ENCODE measurements around the gene POLD2.
A peak's percentile ranks its signal among the peaks of the same experiment; 100 is the strongest.
"Not testable (repeated sequence)": the region's sequence is repeated elsewhere in the genome, so short reads cannot be mapped to it uniquely, and the experiment has no call there.

Gene POLD2

DNA sequence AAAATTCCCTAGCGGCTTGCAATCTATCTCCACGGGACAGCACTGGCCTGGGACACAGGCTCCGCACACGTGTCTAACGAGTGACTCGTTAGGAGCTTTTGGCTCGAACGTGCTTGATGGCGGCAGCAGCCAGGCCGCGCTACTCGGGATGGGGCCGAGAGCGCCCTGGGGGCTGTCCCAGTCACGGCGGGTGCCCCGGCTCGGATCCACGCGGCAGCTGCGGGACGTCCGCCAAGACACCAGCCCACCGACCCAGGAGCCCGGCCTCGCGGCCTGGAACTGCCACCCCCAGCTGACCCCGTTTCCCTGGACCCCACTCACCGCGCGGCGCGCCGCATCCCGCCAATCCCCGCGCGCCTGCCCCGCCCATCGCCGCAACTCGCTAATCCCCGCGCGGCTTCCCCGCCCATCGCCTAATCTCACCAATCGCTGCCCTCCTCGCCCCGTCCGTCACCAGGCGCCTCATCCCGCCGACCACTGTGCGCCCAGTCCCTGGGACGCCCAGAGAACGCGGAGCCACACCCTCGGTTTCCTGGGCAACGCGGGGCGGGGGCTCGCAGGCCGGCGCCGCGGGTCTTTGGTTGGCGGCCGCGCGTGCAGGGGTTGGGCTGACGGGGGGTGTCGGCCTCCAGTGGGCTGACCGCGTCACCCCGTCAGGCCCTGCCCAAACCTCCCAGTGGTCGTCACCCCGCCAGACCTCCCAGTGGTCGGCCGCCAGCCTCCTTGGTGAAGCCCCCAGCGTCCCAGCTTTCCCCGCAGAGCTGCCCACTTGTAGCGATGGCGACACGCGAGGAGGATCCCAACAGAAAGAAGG lies at the start of gene POLD2:
POLD2 (minus strand) TSS at position 359 of the 814 bp plus-strand sequence. CDS start 1,495 bp downstream, outside the sequence.
- DNase-seq, result peak; percentile 96

DNA sequence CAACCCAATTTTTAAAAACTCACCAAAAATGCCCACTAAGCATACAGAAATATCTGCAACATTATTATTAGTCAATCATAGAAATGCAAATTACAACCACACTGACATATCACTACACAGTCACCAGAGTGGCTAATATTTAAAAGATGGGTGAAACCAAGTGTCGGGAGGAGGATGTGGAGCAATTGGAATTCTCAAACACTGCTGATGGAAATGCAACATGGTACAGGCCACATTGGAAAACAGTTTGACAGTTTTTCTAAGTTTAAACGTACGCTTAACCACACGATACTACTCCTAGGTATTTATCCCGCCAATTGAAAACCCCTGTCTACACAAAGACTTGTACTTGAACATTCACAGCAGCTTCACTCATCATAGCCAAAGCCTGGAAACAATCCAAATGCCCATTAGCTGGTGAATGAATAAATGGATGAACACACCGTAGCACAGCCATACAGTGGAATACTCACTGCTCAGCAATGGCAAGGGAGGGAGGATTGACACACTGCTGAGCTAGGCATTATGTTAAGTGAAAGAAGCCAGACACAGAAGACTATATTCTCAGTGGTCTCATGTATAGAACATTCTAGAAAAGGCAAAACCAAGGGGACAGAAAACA lies 49.6 kb upstream of the POLD2 start:
- peak; percentile 81 for DNase-seq

DNA sequence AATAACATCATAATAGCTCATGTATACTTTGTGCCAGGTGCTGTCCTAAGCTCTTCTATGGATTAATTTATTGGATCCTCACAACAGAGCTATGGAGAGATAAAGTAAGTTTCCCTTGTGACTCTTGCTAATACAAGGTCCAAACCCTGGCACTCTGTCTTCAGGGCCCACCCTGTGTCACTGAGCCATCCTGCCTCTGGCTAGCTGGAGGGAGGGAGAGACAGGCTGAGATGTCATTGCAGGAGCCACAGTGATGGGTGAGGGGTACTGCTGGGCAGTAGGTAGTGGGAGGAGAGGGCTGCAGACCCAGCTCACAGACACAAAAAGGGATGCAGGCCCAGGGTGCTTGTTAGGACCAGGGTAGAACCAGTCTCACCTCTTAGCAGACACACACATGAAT lies 49.0 kb upstream of the POLD2 start:
- no peak for DNase-seq

DNA sequence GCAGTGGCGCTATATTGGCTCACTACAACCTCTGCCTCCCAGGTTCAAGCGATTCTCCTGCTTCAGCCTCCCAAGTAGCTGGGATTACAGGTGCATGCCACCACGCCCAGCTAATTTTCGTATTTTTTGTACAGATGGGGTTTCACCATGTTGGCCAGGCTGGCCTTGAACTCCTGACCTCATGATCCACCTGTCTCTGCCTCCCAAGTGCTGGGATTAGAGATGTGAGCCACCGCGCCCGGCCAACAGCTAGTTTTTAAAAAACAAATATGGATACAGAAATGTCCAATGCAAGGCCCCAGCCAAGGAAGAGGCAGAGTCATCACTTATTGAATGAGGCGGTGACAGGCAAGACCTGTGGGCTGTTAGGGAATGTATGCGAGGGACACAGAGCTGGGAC lies 48.6 kb upstream of the POLD2 start:
- not testable (repeated sequence) for DNase-seq

DNA sequence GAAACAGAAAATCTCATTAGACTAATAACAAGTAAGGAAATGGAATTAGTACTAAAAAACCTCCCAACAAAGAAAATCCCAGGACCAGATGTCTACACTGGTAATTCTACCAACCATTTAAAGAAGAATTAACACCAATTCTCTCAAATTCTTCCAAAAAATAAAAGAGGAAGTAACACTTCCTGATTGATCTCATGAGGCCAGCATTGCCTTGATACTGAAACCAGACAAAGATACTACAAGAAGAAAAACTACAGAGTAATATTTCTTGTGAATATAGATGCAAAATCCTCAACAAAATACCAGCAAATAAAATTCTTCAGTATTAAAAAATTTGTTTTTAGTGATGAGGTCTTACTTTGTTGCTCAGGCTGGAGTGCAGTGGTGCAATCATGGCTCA lies 44.6 kb upstream of the POLD2 start:
- DNase-seq, result no peak

DNA sequence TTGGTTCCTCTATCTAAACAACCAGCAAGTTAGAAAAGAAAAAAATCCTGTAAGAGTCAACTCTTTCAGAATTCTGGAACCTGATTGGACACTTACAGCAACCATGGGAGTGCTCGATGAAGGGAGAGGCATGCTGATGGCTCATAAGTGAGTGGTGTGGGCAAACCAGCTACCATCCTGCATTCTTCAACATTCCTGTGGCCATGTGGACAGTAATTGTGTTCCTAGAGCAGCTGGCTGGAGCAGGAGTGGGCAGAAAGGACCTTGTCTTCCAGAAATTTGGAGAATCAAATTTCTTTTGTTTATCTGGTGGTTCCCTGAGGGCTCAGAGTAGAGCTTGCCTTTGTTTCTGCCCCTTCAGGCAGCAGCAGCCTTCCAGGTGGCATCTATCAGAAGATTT lies 40.2 kb upstream of the POLD2 start:
- no peak for DNase-seq

DNA sequence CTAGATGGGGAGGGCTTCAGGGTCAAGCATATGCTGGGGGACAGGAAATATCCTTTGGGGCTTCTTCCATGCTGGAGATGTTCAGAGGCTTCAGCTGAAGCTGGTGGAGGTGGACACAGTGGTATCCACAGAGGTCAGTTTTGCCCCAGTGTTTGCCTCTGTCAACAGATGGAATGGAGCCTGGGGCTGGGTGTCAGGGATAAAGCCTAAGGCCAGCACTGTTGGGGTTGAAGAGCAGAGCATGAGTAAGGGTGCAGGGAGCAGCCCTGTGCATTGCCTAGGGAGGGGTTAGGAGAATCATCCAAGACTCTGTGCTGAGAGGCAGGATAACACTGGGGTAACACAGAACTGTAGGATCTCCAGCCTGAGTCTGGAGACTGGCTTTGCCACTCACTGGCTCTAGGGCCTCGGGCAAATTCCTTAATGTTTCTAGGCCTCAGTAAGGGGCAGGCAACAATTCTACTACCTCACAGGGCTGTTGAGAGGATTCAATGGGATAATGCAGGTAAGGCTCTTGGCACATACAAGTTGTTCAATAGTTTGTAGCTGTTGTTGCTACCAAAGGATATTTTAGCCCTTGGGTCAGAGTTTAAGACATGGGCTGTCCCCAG lies 39.5 kb upstream of the POLD2 start:
- no peak for DNase-seq

DNA sequence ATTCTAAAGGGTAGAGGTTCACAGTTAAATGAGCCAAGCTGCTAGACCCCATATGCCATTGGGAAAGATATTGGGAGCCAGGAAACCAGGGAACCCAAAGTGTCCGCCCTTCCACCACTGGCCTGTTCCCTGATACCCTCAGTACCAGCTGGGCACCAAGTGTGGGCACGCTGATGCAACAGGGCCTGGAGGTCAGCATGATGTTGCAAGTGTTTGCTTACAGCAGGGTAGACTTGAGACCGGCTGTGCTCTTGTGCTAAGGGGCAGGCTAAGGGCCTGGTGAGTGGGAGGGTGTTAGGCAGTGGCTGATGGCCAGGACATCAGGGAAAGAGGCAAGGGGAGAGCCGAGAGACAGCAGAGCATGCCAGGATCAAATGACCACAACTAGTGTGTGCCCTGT lies 38.8 kb upstream of the POLD2 start:
- no peak for DNase-seq

DNA sequence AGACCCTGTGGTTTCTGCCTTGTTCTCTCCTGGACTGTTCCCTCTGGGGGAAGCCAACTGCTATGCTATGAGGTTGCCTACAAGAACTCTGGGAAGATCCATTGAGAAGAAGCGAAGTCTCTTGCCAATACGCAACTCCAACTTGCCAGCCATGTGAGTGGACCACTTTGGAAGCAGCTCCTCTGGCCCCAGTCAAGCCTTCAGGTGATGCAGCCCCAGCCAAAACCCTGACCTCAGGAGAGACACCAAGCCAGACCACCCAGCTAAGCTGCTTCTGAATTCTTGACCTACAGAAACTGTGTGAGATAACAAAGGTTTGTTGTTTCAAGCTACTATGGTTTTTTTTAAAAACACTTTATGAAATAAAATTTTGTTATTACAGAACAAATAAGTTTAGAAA lies 38.0 kb upstream of the POLD2 start:
- no peak for DNase-seq

DNA sequence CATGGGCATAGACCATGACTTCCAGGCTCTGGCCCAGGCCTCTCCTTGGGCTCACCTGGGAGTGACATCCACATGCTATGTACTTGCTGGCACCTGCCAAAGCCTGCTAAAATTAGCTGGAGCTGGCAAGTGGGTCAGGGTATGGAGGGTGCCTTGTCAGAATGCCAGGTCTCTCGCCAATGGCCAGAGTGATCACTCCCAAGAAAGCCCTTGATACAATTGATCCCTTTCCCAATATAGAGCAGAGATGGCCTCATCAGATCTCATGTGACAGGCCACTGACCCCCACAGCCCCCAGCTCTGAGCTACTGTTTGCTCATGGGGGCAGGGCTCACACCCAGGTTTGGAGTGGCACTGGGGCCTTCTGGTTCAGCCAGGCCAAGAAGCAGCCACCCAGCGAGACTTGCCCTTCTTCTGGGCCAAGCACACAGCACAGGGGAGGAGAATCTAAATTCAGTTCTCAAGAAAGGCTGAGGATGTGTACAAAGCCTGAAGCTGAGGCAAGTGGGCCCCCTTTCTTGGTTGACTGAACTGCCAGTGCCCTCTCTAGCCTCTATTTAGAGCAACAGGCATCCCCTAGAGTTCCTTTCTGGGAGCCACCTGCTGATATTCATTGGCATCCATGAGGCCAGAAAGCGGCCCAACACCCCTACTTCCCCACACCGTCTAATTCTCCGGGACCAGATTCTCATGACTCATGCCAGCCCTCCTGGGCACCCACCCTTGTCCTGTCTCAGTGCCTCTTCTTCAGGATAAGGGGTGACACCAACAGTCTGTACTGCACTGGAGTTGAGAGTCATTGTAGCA lies 36.7 kb upstream of the POLD2 start:
- DNase-seq, result no peak

DNA sequence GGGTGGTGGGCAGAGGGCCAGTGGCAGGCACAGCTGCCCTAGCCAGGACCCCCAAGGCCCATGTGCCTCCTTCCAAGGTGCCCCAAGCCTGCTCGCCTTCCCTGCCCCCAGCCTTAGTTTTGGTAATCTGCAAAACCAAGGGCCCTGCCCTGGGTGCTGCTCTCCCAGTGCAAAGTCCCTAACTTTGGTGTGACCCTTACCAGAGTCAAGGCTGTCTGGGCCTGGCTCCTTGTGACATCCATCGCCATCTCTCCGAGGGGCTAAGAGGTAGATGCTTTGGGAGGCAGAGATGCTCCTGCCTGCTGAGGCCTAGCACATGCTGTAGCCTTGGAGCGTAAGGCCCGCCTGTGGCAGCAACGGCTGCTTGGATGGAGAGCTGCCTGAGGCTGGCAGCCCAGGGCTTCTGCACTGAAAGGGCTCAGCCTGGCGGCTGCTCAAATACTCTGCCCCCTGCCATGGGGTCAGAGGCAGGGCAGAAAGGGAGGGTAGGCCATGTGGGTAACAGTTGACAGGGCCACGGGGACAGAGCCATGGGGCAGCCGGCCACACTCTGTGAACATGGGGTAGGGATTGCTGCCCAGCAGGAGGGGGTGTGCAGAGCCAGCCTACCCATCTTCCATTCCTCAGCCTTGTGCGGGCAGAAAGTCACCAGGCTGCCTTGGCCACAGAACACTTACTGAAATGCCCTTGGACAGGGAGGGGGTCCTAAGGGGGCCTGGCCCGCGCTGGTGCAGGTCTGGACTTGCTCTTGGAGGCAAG lies 35.7 kb upstream of the POLD2 start:
- no peak for DNase-seq

DNA sequence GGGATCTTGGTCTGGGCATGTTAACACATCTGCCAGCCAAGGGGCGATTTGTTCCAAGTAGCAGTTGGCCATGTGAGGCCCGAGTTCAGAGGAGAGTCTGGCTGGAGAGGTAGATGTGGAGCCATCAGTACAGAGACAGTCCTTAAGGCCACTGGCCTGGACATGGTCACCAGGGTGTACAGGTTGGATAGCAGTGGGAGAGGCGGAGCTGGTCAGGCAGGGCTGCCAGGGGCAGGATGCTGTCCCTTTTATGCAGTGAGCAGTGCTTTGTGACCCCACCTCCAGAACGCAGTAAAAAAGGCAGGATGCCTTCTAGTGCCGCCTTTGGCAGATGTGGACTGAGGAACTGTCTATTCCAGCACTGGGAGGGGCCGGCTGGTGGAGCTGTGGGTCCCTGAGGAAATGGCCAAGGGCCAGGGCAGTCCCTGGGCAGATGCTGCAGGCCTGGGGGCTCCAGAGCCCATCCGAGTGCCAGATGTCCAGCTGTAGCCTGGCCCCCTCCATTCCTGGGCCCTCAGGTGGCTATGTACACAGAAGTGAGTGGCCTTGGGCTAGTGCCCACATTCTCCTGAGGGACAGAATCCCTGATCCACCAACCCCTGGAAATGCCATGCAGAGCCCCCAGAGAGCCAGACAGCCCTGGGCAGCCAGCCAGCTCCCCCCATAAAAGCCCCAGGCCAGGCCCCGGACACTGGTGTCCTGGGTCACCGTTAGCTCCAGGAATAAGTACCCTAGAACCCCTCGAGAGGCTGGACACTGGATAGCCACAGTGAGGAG lies 34.9 kb upstream of the POLD2 start:
- DNase-seq, result no peak

DNA sequence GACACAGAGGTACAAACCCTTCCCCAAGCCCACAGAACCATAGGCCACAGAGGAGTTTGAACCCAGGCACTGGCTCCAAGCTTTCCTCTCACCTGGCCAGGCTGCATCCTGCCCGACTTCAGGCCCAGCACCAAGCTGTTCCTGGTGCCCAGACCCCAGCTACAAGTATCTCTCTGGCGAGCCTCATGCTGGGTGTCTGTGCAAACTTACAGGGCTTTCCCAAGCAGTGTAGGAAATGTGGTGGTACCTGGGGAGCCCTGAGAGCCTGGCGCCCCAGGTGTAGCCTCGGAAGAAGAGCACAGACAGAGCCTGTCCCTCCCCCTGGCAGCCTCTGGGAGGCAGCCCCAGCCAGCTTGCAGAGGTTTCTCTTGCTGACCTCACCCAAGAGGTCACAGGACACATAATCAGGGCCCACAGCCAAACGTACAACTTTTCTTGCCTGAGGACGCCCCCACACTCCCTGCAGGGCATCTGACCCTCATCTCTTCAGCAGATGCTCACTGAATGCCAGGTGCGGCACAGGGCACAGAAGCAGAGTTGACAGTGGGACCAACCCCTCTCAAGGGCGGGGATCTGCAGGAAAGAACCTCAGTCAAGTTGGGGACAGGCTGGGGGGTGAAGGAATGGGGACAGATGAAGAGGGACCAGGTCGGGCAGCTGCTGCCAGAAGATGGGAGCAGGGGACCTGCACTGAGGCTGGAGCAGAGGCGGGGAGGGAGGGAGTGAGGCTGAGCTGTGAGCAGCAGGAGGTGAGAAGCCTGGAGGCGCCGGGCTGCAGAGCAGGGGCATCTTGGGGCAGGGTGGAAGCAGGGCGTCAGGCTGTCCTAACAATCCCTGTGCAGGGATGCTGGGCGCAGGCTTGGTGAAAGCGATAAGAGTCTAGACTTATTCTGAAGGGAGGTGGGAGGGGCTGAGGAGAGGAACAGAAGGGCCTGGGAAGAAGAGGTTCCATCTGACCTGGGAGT lies 34.0 kb upstream of the POLD2 start:
- no peak for DNase-seq

DNA sequence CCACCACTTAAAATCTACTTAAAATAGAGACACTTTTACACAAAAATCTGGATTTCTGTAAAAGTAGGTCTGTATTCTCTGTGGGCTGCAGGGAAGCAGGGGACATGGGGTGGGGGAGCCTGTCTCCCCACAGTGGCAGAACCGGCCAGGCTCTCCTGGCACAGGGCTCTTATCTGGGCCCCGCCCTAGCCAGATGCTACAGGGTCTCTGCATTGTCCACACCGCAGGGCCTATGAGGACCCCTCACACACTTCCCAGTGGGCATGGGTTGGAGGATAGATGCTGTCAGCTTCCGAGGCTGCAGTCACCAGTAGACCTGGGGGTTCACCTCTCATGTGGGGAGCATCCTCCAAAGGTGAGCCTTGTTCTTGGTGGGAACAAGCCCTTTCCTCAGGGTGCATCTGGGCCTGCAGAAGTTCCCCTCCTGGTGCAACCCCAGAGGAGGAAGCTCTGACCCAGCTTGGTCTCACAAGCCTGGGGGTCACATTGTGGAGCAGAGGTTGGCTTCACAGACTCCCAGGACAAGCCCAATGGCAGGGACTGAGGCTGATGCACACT lies 33.2 kb upstream of the POLD2 start:
- no peak for DNase-seq

DNA sequence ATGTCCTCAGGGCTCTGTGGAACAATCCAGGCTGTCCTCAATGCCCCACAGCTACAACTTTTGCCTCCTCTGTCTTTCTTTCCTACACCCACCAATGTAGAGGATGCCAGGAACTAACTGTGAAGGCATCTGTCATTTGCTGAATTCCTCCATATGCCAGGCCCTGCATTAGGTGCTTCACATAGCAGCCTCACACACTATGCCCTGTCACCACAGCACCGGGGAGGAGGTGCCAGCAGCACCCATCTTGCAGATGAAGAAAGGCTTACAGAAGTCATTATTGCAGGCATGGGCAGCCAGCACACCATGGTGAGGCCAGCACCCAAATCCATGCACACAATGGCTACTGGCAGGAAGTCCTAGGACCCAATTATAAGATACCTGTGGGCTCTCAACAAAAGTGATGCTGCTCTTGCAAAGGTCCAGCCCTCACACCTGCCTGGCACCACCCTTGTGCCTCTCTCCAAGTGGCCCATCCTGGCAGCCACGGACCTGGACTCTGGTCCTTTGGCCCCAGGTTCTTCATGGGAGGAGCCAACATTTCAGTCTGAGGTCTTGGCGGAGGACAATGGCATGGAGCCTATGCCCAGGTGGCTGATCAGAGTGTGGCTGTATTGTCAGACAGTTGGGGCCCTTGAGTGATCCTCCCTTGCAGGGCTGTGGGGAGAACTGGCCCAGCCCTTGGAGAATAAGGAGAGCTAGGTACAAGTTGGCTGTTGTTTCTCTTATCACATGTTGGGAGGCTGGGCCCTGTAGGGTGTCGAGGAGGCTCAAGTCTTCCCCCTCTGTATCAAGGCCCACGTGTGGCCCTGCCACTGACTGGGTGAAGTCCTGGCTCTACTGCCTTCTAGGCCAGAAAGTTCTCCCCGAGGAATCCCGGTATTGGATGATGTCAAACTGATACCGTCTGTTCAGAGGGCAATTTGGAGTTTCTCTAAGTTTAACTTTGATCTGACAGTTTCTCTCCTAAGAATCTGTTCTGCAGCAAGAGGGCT lies 32.1 kb upstream of the POLD2 start:
- DNase-seq, result no peak

DNA sequence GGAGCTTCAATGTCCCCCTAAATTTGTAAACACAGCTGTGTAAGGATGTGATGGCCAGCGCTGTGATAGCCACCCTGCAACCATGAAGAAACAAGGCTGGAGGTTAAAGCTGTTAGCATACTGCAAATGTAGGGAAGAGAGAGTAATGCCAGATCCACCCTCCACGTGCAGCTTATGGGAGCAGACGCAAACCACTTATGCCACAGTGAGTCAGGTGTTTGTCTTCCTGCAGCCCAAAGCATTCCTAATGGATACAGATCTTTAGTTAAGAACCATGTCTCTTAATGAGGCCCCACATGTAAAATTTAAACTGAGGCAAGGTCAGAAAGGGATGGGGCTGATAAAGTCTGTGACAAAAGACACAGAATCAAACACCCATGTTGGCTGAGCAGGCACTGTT lies 31.4 kb upstream of the POLD2 start:
- DNase-seq, result no peak

DNA sequence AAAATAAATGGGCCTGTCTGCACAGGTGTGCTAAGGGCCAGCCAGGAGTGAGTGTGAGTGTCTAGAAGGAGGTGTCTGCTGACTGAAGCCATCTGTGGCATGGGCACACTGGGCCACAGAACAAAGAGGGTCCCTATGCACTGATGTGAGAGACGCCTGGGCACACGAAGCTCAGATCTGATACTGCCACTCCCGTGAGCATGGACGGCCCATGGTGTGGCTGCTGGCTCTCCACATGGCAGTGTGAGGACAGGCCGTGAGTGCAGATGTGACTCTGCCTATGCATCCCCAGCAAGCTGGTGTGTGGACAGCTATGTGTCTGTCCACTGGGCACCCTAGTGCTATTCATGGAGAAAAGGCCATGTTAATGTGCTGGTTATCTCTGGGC lies 30.6 kb upstream of the POLD2 start:
- no peak for DNase-seq

DNA sequence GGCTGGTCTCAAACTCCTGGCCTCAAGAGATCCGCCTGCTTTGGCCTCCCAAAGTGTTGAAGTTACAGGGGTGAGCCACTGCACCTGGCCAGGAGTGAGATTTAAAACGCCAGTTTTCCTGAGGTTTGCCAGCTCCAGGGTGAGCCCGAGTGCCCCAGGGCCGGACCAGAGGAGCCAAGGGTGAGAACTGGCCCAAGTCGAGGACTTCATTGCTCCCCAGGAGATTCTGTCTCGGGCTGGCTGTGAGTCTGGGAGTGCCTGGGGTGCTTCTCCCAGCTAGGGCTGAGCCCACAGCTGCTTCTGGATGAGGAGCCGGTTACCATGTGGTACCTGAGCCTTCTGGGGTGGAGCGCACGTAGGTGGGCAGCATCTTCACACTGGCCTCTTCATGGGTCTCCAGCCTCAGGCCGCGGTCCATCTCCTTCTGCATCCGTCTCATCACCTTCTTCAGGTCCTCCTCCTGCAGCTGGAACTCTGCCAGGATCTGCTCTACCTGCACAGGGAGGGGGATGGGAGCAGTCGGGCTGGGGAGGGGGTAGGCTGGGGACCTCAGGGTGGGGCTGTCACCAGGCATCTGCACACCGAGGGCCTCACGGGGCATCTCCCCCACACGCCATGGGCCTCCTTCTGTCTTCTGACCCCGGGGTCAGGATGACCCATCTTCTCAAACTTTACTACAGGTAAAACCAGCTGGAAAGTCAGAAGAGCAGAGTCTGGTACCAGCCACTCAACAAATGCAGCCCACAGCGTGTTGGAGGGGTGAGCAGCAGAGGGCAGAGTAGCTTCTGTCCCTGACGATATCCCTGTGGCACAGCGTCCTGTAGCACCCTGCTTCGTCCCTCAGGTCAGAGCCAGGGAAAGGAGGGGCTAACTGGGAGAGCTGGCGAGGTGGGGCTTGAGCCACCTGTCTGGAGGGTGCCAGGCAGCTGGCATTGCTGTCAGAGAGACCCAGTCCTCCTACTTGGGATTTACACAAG lies 29.9 kb upstream of the POLD2 start:
- DNase-seq, result no peak

Data from NCI-H1105 treated with DMSO at 0.1 percent for 48 hours (cell line).